ENCODE data around the gene CCDC102A. TPM values are rescaled to one million over a fixed set of nuclear protein-coding genes. Genes with fewer than 3 reads are reported as not detected.

Gene CCDC102A
- total and polyA plus RNA-seq, 2 of the 13 experiments (the other 11 are each of a cell fraction or from before 2014, with no cell fraction given), result 2.1 to 2.8 TPM

DNA sequence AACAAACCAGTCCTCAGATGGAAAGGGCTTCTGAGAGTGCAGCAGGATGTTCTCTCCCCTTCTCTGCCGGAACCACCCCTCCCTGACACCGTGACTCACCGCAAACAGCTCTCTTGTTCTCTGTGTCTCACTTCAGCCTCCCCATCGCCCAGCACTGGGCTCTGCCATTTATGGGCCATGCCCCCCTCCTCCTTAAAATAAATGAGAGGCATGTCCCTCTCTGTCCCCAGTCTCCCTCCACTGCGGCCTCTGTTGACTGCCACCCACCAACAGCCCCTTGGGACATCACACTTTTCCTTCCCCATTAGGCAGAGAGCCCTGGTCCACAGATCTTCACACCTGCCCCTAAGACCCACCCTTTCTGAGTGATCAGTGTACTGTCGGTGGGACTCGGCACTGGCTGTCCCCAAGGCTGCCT, 6.3 kb downstream of the CCDC102A start (continued):
- TF ChIP-seq ZNF746 (CRISPR knock-in tag; IDR thresholded peaks at IDR 0.05) (no peak), KMT2A (CRISPR knock-in tag; IDR thresholded peaks at IDR 0.05) (no peak), ZNF510 (CRISPR knock-in tag; IDR thresholded peaks at IDR 0.05; ENCODE audit: low read depth) (no peak), TCF7L2 (IDR thresholded peaks at IDR 0.05; ENCODE audit: low read depth, low read length) (no peak), GABPB1 (CRISPR knock-in tag; IDR thresholded peaks at IDR 0.05) (peak; percentile 27; the same call in 1 of the 2 replicates), ZNF619 (CRISPR knock-in tag; IDR thresholded peaks at IDR 0.05) (no peak), ZNF101 (CRISPR knock-in tag; IDR thresholded peaks at IDR 0.05; ENCODE audit: borderline replicate concordance, low read depth) (no peak), KAT8 (CRISPR knock-in tag; IDR thresholded peaks at IDR 0.05) (0 out of 2 replicates have a peak, but pooled peaks have one; percentile 14), ZNF720 (CRISPR knock-in tag; IDR thresholded peaks at IDR 0.05) (no peak), ZNF709 (CRISPR knock-in tag; IDR thresholded peaks at IDR 0.05) (no peak), CCDC6 (CRISPR knock-in tag; IDR thresholded peaks at IDR 0.05) (no peak), ZNF34 (CRISPR knock-in tag; IDR thresholded peaks at IDR 0.05; ENCODE audit: borderline replicate concordance) (no peak), SMC3 (IDR thresholded peaks at IDR 0.05; ENCODE audit: low read length) (no peak), FOXM1 (CRISPR knock-in tag; IDR thresholded peaks at IDR 0.05) (no peak), POLR2A (IDR thresholded peaks at IDR 0.05; ENCODE audit: insufficient read depth in 1 of 2, low read depth in 2 of 2, low read length in 2 of 2) (no peak), CAMTA2 (CRISPR knock-in tag; IDR thresholded peaks at IDR 0.05; ENCODE audit: borderline replicate concordance) (no peak)
- TF ChIP-seq, protein P1, sequence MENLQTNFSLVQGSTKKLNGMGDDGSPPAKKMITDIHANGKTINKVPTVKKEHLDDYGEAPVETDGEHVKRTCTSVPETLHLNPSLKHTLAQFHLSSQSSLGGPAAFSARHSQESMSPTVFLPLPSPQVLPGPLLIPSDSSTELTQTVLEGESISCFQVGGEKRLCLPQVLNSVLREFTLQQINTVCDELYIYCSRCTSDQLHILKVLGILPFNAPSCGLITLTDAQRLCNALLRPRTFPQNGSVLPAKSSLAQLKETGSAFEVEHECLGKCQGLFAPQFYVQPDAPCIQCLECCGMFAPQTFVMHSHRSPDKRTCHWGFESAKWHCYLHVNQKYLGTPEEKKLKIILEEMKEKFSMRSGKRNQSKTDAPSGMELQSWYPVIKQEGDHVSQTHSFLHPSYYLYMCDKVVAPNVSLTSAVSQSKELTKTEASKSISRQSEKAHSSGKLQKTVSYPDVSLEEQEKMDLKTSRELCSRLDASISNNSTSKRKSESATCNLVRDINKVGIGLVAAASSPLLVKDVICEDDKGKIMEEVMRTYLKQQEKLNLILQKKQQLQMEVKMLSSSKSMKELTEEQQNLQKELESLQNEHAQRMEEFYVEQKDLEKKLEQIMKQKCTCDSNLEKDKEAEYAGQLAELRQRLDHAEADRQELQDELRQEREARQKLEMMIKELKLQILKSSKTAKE (CRISPR knock-in tag; IDR thresholded peaks at IDR 0.05; ENCODE audit: borderline replicate concordance), result no peak
- TF ChIP-seq, protein P2, sequence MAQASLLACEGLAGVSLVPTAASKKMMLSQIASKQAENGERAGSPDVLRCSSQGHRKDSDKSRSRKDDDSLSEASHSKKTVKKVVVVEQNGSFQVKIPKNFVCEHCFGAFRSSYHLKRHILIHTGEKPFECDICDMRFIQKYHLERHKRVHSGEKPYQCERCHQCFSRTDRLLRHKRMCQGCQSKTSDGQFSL (CRISPR knock-in tag; IDR thresholded peaks at IDR 0.05), result no peak
- TF ChIP-seq, protein P3, sequence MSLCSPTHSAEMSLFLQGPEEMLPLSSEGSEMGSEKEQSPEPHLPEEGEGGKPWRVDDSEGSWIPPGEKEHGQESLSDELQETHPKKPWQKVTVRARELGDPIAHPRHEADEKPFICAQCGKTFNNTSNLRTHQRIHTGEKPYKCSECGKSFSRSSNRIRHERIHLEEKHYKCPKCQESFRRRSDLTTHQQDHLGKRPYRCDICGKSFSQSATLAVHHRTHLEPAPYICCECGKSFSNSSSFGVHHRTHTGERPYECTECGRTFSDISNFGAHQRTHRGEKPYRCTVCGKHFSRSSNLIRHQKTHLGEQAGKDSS (CRISPR knock-in tag; IDR thresholded peaks at IDR 0.05; ENCODE audit: borderline replicate concordance, low read depth), result no peak
- TF ChIP-seq, protein P4, sequence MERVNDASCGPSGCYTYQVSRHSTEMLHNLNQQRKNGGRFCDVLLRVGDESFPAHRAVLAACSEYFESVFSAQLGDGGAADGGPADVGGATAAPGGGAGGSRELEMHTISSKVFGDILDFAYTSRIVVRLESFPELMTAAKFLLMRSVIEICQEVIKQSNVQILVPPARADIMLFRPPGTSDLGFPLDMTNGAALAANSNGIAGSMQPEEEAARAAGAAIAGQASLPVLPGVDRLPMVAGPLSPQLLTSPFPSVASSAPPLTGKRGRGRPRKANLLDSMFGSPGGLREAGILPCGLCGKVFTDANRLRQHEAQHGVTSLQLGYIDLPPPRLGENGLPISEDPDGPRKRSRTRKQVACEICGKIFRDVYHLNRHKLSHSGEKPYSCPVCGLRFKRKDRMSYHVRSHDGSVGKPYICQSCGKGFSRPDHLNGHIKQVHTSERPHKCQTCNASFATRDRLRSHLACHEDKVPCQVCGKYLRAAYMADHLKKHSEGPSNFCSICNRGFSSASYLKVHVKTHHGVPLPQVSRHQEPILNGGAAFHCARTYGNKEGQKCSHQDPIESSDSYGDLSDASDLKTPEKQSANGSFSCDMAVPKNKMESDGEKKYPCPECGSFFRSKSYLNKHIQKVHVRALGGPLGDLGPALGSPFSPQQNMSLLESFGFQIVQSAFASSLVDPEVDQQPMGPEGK (CRISPR knock-in tag; IDR thresholded peaks at IDR 0.05), result peak; percentile 43; the same call in 1 of the 2 replicates
- TF ChIP-seq, protein P5, sequence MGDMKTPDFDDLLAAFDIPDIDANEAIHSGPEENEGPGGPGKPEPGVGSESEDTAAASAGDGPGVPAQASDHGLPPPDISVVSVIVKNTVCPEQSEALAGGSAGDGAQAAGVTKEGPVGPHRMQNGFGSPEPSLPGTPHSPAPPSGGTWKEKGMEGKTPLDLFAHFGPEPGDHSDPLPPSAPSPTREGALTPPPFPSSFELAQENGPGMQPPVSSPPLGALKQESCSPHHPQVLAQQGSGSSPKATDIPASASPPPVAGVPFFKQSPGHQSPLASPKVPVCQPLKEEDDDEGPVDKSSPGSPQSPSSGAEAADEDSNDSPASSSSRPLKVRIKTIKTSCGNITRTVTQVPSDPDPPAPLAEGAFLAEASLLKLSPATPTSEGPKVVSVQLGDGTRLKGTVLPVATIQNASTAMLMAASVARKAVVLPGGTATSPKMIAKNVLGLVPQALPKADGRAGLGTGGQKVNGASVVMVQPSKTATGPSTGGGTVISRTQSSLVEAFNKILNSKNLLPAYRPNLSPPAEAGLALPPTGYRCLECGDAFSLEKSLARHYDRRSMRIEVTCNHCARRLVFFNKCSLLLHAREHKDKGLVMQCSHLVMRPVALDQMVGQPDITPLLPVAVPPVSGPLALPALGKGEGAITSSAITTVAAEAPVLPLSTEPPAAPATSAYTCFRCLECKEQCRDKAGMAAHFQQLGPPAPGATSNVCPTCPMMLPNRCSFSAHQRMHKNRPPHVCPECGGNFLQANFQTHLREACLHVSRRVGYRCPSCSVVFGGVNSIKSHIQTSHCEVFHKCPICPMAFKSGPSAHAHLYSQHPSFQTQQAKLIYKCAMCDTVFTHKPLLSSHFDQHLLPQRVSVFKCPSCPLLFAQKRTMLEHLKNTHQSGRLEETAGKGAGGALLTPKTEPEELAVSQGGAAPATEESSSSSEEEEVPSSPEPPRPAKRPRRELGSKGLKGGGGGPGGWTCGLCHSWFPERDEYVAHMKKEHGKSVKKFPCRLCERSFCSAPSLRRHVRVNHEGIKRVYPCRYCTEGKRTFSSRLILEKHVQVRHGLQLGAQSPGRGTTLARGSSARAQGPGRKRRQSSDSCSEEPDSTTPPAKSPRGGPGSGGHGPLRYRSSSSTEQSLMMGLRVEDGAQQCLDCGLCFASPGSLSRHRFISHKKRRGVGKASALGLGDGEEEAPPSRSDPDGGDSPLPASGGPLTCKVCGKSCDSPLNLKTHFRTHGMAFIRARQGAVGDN (CRISPR knock-in tag; IDR thresholded peaks at IDR 0.05), result peak; percentile 20; the same call in 1 of the 2 replicates

Measured in HepG2 (cell line).